Mammary epithelial cell (primary cell): Measurements from ENCODE around the gene TMEM163.

ENCODE experiments used
- CTCF ChIP-seq, 2 donors: IDR thresholded peaks in 1 of 2; conservative IDR thresholded peaks in 1 of 2; 2 replicates each; pipeline ENCODE4 v1.5.1; 2011 to 2012; ENCODE audit warnings: inconsistent platforms in 2 of 2, low read length in 2 of 2, mild to moderate bottlenecking in 2 of 2, control low read depth in 1 of 2, low read depth in 1 of 2; ENCODE audit not compliant: insufficient read depth in 1 of 2; ENCODE audit errors: extremely low read depth in 1 of 2
- EZH2 ChIP-seq: IDR thresholded peaks from 2 replicates; pipeline ENCODE4 v1.6.1; 2012; ENCODE audit warnings: low read length, inconsistent platforms, borderline replicate concordance

DNA sequence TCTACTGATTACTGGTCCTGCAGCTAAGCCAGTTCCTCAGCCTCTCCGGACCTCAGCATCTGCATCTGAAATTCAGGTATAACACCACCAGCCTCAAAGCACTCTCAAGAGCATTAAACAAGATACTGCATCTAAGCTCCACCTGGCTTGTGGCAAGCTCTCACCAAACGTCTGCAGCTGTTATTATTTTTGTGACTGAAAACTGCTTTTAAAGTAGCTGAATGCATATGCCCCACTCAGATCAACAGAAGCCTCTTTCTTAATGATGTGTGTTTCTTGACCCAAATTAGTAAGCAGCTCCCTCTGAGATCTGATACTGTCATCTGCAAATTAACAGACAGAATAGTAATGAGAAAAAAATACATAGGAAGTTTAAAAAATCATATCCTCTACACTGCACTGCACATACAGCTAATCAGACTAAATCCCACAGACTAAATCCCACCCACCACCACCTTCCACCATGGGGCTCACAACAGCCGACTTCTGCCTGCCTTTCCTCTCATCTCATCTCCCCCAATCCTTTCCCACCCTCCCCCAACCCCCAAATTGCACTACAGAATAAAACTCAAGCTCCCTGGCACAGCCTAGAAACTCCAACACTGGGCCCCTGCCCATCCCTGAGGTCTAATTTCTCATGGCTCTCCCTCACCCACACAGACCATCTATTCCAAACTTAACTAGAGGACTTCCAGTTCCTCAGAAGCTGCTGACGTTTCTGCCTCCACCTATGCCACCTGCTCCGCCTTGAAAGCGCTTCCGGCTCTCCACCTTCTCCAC is 52.9 kb downstream of the TMEM163 start:
- TF ChIP-seq CTCF (conservative IDR thresholded peaks at IDR 0.05 in 1 of 2, IDR thresholded peaks at IDR 0.05 in 1 of 2; ENCODE audit: extremely low read depth in 1 of 2, insufficient read depth in 1 of 2, low read depth in 1 of 2, low read length in 2 of 2) (no peak), EZH2 (no peak)
